ENCODE measurements around the gene FDX2.
"Not testable (repeated sequence)": the region's sequence is repeated elsewhere in the genome, so short reads cannot be mapped to it uniquely, and the experiment has no call there.

FDX2 gene

DNA sequence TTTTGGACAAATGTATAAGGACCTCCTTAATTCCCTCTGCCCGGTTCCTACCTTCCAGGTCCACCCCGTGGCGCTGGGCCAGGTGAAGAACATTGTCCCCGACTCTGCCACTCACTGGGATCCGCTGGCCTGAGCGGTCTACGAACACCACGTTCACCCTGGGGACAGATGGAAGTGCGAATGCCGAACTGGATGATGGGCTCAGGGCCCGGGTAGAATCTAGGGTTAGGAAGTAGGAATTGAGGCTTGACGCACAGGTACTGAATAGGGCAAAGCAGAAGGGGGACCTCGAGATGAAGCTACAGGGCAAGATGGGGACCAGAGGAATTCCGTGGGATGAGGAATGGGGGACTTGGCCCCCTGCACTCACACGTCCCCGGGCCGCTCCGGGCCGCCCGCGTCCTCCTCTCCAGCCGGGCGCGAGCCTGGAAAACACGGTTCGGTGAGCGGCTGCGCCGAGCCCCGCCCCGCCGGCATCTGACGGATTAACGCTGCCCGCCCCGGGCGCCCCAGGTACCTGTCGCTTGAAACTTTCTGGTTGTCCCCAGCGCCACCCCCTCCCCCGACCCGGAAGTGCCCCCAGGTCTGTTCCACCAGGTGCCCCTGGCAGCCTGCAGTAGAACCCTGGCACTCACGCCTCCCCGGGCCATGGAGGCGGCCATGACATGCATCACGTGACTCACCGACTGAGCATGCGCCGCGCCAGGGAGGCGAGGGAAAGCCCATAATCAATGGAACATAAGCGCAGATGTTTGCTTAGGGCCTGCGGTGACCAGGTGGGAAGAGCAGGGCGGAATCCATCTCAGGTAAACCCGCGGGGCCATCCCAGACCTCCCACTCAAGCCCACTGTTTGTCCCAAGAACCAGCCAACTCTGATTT lies at the start of gene FDX2:
FDX2 (minus strand) TSS at position 681 of the 880 bp plus-strand sequence; CDS start at position 662, 19 bp downstream.
- DNase-seq (ENCODE audit: low read depth): peak; percentile 48

- no peak for DNase-seq (ENCODE audit: low read depth)
These were observed 49.7 kb upstream of the FDX2 start for GRCh38 chr19:10365518-10365917.

GRCh38 chr19:10364644-10365043 lies 48.8 kb upstream of the FDX2 start:
- no peak for DNase-seq (ENCODE audit: low read depth)

- no peak for DNase-seq (ENCODE audit: low read depth)
These were observed 48.0 kb upstream of the FDX2 start for GRCh38 chr19:10363789-10364281.

- no peak for DNase-seq (ENCODE audit: low read depth)
These were observed 46.4 kb upstream of the FDX2 start for GRCh38 chr19:10362259-10362658.

DNA sequence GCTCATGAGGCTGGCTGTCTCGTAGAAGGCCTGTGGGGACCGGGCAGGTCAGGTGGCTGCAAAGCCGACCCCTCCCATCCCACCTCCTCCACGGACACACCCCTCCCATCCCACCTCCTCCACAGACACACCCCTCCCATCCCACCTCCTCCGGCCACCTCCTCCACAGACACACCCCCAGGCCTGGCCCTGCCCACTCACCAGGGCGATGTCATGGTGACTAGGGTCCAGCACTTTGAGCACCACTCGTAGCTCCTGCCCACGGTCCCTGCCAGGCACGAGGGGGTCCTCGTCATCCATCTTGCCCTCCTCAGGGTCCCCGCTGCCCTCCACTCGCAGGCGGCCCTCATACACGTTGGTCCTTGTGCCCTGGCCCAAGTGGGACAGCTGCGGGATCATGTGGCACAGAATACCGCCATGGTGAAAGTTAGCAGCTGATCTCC lies 45.8 kb upstream of the FDX2 start:
- DNase-seq (ENCODE audit: low read depth): no peak

DNA sequence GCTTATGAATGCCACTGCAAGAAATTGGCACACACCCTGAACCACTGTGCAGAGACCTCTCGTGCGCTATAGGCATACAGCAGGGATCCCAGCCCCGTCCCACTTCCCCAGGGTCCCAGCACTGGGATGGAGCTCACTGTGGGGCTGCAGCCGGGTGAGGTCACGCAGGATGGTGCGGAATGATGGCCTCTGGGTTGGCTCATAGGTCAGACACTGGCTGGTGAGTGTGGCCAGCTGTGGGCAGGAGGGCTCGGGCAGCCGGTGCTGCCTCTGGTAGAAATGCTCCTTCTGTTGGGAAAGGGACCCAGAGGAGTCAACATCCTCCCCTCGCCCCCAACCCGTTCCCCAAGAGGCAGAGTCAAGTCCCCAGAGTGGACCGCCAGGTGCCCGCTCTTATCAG lies 40.6 kb upstream of the FDX2 start:
- no peak for DNase-seq (ENCODE audit: low read depth)

- peak; percentile 47 for DNase-seq (ENCODE audit: low read depth)
These were observed 38.1 kb upstream of the FDX2 start for GRCh38 chr19:10353793-10354391.

- no peak for DNase-seq (ENCODE audit: low read depth)
These were observed 37.2 kb upstream of the FDX2 start for GRCh38 chr19:10352764-10353671.

DNA sequence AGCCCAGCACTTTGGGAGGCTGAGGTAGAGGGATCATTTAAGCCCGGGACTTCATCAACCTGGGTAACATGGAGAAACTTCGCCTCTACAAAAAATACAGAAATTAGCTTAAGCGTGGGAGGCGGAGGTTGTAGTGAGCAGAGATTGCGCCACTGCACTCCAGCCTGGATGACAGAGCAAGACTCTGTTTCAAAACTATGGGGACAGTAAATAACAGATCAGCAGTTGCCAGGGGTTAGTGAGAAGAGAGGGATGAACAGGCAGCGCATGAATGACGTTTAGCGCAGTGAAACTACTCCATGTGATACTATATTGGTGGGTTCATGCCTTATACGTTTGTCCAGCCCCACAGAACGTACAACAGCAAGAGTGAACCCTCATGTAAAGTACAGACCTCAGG lies 30.7 kb upstream of the FDX2 start:
- DNase-seq (ENCODE audit: low read depth): peak; percentile 62

- DNase-seq (ENCODE audit: low read depth): no peak
These were observed 29.0 kb upstream of the FDX2 start for GRCh38 chr19:10344780-10345179.

DNA sequence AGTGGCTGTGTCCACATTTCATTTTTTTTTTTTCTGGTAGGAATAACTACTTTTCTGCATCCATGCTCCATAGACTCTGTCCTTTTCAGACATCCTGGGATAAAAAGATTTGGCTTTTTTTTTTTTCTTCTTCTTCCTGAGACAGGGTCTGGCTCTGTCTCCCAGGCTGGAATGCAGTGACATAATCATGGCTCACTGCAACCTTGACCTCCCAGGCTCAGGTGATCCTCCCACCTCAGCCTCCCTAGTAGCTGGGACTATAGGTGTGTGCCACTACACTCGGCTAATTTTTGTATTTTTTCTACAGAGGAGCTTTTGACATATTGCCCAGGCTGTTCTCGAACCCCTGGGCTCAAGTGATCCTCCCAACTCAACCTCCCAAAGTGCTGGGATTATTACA lies 27.7 kb upstream of the FDX2 start:
- DNase-seq (ENCODE audit: low read depth): no peak

GRCh38 chr19:10339977-10340376 lies 24.2 kb upstream of the FDX2 start:
- no peak for DNase-seq (ENCODE audit: low read depth)

GRCh38 chr19:10339380-10339960 lies 23.7 kb upstream of the FDX2 start, which contains the start of gene ICAM3:
TSS of gene ICAM3 (minus strand) at chr19:10339624. CDS start at chr19:10339614, 10 bp downstream.
- DNase-seq (ENCODE audit: low read depth): no peak

DNA sequence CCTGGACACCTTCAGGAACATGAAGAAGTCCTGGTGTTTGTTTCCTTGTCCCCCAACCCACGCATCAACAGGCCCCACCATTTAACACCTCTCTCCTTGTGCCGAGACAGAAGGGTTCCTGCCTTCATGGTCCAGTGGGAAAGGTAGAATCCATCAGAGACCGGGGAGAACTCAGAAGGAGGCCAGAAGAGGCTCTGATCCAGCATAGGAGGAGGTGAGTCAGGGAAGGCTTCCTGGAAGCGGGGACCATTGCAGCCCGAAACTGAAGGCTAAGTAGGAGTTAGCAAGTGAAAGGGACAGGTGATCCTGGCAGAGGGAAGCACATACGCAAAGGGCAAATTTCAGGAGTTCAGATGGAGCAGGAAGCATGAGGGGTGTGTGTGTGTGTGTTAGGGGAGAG lies 23.1 kb upstream of the FDX2 start:
- DNase-seq (ENCODE audit: low read depth): no peak

DNA sequence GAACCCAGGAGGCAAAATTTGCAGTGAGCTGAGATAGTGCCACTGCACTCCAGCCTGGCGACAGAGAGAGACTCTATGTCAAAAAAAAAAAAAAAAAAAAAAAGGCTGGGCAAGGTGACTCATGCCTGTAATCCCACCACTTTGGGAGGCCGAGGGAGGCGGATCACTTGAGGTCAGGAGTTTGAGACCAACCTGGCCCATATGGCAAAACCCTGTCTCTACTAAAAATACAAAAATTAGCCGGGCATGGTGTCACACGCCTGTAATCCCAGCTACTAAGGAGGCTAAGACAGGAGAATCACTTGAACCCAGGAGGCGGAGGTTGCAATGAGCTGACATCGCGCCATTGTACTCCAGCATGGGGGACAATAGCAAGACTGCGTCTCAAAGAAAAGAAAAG lies 20.9 kb upstream of the FDX2 start:
- DNase-seq (ENCODE audit: low read depth): not testable (repeated sequence)

DNA sequence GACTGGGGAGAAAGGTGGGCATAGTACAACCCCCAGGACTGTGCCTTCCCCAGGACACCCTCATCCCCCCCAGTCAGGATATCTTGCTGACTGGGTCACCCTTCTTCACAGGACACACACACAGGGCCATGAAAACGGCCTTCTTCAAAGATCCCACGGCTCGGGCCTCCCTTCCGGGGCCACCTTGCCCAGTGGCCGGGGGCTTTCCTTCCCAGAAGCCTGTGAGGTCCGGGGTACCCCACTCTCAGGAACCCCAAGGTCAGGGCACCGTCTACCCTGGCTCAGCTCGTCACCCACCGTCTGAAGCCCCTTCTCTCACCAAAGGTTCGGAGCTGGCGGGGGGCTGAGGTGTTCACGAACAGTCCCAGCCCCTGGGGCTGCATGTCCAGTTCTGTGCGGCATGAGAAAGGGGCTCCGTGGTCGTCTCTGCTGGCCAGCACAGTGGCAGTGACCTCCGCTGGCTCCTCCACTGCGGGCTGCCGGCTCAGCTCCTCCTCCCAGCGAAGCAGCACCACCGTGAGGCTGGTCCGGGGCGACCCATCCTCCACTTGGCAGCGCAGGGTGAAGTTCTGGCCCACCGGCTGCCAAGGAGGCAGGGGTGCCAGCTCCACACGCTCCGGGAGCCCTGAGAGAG lies 19.7 kb upstream of the FDX2 start:
- DNase-seq (ENCODE audit: low read depth): no peak

GRCh38 chr19:10334588-10335351 lies 19.0 kb upstream of the FDX2 start:
- DNase-seq (ENCODE audit: low read depth): peak; percentile 94

- no peak for DNase-seq (ENCODE audit: low read depth)
These were observed 18.2 kb upstream of the FDX2 start for GRCh38 chr19:10333758-10334587.

Measured in amniotic epithelial cell (primary cell).